ENCODE measurements around the gene DTD1. TPM values are rescaled to one million over a fixed set of nuclear protein-coding genes. Genes with fewer than 3 reads are reported as not detected.

DTD1 gene
- total RNA-seq, 1 donor: 52.1 TPM

- H2AFZ ChIP-seq (ENCODE audit: low read length): no peak overlapping the region
- H3K4me2 ChIP-seq (ENCODE audit: insufficient read depth, low read length): no peak overlapping the region
- peaks cover 1% of the 10 kb centered on the region for H3K4me1 ChIP-seq (ENCODE audit: insufficient read depth, low read length)
- H4K20me1 ChIP-seq (ENCODE audit: insufficient read depth, low read length): no peaks in the 10 kb centered on the region
- H3K36me3 ChIP-seq (ENCODE audit: insufficient read depth, low read length): no peaks in the 10 kb centered on the region
- no peak overlapping the region for H3K4me3 ChIP-seq (ENCODE audit: insufficient read depth, low read length)
- H3K9me3 ChIP-seq (ENCODE audit: low read depth, low read length): no peaks in the 10 kb centered on the region
- no peaks in the 10 kb centered on the region for H3K79me2 ChIP-seq (ENCODE audit: insufficient read depth, low read length)
- no peak for DNase-seq (ENCODE audit: insufficient read length, low spot score, missing footprints)
- no peaks in the 10 kb centered on the region for H3K27me3 ChIP-seq (ENCODE audit: insufficient read depth, low read length)
- no peak overlapping the region for H3K27ac ChIP-seq (ENCODE audit: low read depth, low read length)
- no peak for TF ChIP-seq CTCF (IDR thresholded peaks at IDR 0.05; ENCODE audit: extremely low read depth, low read depth, low read length)
These were observed 141.5 kb downstream of the DTD1 start for GRCh38 chr20:18729231-18729825.

GRCh38 chr20:18731940-18732339 lies 144.1 kb downstream of the DTD1 start:
- Histone ChIP-seq H2AFZ (ENCODE audit: low read length) (no peak overlapping the region), H3K79me2 (ENCODE audit: insufficient read depth, low read length) (no peaks in the 10 kb centered on the region), H3K4me2 (ENCODE audit: insufficient read depth, low read length) (no peak overlapping the region), H3K4me3 (ENCODE audit: insufficient read depth, low read length) (no peak overlapping the region), H3K4me1 (ENCODE audit: insufficient read depth, low read length) (peaks cover 12% of the 10 kb centered on the region), H3K36me3 (ENCODE audit: insufficient read depth, low read length) (no peaks in the 10 kb centered on the region), H3K27me3 (ENCODE audit: insufficient read depth, low read length) (no peaks in the 10 kb centered on the region), H4K20me1 (ENCODE audit: insufficient read depth, low read length) (no peaks in the 10 kb centered on the region), H3K27ac (ENCODE audit: low read depth, low read length) (no peak overlapping the region), H3K9me3 (ENCODE audit: low read depth, low read length) (no peaks in the 10 kb centered on the region)
- TF ChIP-seq CTCF (IDR thresholded peaks at IDR 0.05; ENCODE audit: extremely low read depth, low read depth, low read length): no peak
- no peak for DNase-seq (ENCODE audit: insufficient read length, low spot score, missing footprints)

DNA sequence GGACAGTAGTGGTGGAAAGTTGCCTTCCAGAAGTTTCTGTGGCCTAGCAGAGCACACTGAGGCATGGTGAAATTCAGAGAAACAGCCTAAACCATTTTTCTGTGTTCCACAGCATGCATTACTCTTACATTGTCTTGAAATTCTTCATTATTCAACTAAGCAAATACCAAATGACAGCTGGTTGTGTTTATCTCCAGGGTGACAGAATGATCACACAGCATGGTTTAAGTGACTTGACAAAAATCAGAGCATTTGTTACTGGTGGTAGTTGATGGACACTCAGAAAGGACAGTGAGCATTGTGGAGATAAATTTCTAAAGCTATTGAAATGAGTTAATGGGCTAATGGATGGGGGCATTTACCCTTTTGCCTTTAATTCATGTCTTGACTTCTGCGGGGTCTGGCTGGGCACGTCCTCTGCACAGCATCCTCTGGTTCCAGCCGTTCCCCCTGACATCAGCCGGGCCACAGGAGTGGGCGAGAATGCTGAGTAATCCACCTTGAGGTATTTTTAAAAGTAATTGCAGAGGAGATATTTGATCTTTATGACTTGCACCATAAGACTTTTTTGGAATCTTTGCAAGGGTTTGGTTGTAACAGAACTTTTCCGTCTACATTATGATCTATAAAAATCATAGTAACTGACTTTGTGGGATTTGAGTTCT lies 146.8 kb downstream of the DTD1 start:
- peaks cover 19% of the 10 kb centered on the region for H3K4me1 ChIP-seq (ENCODE audit: insufficient read depth, low read length)
- H2AFZ ChIP-seq (ENCODE audit: low read length): no peak overlapping the region
- no peak overlapping the region for H3K4me2 ChIP-seq (ENCODE audit: insufficient read depth, low read length)
- H3K4me3 ChIP-seq (ENCODE audit: insufficient read depth, low read length): no peak overlapping the region
- no peaks in the 10 kb centered on the region for H3K79me2 ChIP-seq (ENCODE audit: insufficient read depth, low read length)
- peak; percentile 82 for DNase-seq (ENCODE audit: insufficient read length, low spot score, missing footprints)
- peak overlapping the region; percentile 29 for H3K27ac ChIP-seq (ENCODE audit: low read depth, low read length)
- no peak for TF ChIP-seq CTCF (IDR thresholded peaks at IDR 0.05; ENCODE audit: extremely low read depth, low read depth, low read length)
- H3K36me3 ChIP-seq (ENCODE audit: insufficient read depth, low read length): no peaks in the 10 kb centered on the region
- no peaks in the 10 kb centered on the region for H3K9me3 ChIP-seq (ENCODE audit: low read depth, low read length)
- no peaks in the 10 kb centered on the region for H3K27me3 ChIP-seq (ENCODE audit: insufficient read depth, low read length)
- H4K20me1 ChIP-seq (ENCODE audit: insufficient read depth, low read length): no peaks in the 10 kb centered on the region

DNA sequence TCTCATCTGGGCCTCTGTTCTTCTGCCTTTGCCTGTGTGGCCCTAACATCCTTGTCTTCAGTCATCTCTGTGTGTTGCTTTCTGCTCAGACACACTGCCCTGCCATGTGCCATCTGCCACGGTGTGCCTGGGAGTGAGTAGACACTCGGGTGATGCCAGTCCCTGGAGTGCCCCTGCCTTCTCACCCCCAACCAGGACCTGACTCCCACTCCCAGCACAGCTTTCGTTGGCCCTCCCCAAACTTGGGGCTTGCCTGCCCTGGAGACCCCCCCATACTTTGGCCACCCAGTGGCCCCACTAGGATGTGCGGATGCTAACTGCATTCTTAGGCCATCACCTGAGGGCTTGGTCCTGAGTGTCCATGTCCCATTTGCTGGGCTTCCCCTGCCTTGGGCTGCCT lies 149.3 kb downstream of the DTD1 start:
- peaks cover 19% of the 10 kb centered on the region for H3K4me1 ChIP-seq (ENCODE audit: insufficient read depth, low read length)
- H3K4me2 ChIP-seq (ENCODE audit: insufficient read depth, low read length): no peak overlapping the region
- no peak for DNase-seq (ENCODE audit: insufficient read length, low spot score, missing footprints)
- no peak overlapping the region for H3K4me3 ChIP-seq (ENCODE audit: insufficient read depth, low read length)
- no peaks in the 10 kb centered on the region for H3K9me3 ChIP-seq (ENCODE audit: low read depth, low read length)
- no peak overlapping the region for H3K27ac ChIP-seq (ENCODE audit: low read depth, low read length)
- H3K27me3 ChIP-seq (ENCODE audit: insufficient read depth, low read length): no peaks in the 10 kb centered on the region
- no peak overlapping the region for H2AFZ ChIP-seq (ENCODE audit: low read length)
- no peaks in the 10 kb centered on the region for H3K36me3 ChIP-seq (ENCODE audit: insufficient read depth, low read length)
- no peak for TF ChIP-seq CTCF (IDR thresholded peaks at IDR 0.05; ENCODE audit: extremely low read depth, low read depth, low read length)
- no peaks in the 10 kb centered on the region for H4K20me1 ChIP-seq (ENCODE audit: insufficient read depth, low read length)
- no peaks in the 10 kb centered on the region for H3K79me2 ChIP-seq (ENCODE audit: insufficient read depth, low read length)
